ENCODE data around the gene MTA1. TPM values are rescaled to one million over a fixed set of nuclear protein-coding genes. Genes with fewer than 3 reads are reported as not detected.

MTA1 gene
- total RNA-seq, 3 donors from 2014 or later (not counting 1 experiment from before 2014, with no cell fraction given): 104 to 125 (median 112) TPM

DNA sequence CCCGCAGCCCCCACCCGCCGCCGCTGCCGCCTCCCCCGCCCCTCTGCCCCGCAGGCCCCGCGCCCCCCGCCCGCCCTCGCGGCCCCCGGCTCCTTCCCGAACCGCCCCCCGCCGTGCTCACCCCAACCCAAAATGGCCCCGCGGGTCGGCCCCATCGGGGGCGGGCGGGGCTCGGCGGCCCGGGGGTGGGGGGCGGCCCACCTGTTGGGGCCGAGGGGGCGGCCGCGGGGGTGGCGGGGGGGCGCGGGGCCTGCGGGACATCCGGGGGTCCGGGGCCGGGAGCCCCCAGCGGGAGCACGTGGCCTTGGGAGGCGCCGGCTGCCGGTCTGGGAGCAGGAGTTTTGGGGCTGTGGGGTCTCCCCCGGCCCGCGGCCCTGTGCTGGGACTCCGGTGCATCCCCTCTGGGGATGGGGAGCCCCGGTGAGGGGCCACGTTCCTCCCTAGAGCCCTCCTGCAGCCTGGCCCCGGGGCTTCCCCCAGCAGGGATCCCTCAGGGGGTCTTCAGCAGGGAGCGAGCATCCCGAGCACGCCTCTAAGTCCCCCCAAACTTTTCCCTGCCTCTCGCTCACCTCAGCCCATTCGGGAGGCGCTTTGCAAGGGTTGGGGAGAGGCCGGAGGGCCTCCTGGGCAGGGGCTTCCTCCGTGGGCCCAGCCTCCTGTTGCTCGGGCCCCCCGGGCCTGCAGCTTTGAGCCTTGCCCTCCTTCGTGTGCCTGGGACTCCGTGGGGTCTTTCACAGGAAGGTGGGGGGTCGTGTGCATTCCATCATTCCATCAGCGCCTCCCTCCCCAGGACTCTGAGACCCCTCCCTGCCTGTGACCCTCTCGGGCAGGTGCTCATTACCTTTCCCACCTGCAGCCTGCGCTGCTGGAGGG, 710 bp downstream of the MTA1 start:
- Mint-ChIP-seq H3K9me3 (no peaks in the 10 kb centered on the region), H3K27me3 (ENCODE audit: low read depth in 2 of 2) (no peaks in the 10 kb centered on the region), H3K36me3 (no peaks in the 10 kb centered on the region), H3K4me3 (peak overlapping the region; percentile 87), H3K27ac (peak overlapping the region; percentile 46 to 86), H3K4me1 (peaks cover 29 to 37% of the 10 kb centered on the region in 2 donors)
- DNase-seq (no peak), ATAC-seq (peak in 1 of 3 donors; percentile 7)
- Histone ChIP-seq H3K4me3 (ENCODE audit: low read length) (peak overlapping the region; percentile 63), H3K36me3 (ENCODE audit: control insufficient read depth, insufficient read depth, low read length) (no peaks in the 10 kb centered on the region), H3K27me3 (ENCODE audit: control insufficient read depth, insufficient read depth, low read length) (no peaks in the 10 kb centered on the region), H3K27ac (ENCODE audit: low read length) (no peak overlapping the region), H3K9me3 (ENCODE audit: control insufficient read depth, insufficient read depth, low read length) (no peaks in the 10 kb centered on the region), H3K4me1 (ENCODE audit: control insufficient read depth, insufficient read depth, low read length) (peaks cover 43% of the 10 kb centered on the region)
- WGBS (ENCODE audit: insufficient coverage): 3% methylated on average over 58 of the region's 67 CpGs
- intact Hi-C loops (cut with micrococcal nuclease): no loop called here
- TF ChIP-seq, protein P1, sequence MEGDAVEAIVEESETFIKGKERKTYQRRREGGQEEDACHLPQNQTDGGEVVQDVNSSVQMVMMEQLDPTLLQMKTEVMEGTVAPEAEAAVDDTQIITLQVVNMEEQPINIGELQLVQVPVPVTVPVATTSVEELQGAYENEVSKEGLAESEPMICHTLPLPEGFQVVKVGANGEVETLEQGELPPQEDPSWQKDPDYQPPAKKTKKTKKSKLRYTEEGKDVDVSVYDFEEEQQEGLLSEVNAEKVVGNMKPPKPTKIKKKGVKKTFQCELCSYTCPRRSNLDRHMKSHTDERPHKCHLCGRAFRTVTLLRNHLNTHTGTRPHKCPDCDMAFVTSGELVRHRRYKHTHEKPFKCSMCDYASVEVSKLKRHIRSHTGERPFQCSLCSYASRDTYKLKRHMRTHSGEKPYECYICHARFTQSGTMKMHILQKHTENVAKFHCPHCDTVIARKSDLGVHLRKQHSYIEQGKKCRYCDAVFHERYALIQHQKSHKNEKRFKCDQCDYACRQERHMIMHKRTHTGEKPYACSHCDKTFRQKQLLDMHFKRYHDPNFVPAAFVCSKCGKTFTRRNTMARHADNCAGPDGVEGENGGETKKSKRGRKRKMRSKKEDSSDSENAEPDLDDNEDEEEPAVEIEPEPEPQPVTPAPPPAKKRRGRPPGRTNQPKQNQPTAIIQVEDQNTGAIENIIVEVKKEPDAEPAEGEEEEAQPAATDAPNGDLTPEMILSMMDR (IDR thresholded peaks at IDR 0.05): no peak

DNA sequence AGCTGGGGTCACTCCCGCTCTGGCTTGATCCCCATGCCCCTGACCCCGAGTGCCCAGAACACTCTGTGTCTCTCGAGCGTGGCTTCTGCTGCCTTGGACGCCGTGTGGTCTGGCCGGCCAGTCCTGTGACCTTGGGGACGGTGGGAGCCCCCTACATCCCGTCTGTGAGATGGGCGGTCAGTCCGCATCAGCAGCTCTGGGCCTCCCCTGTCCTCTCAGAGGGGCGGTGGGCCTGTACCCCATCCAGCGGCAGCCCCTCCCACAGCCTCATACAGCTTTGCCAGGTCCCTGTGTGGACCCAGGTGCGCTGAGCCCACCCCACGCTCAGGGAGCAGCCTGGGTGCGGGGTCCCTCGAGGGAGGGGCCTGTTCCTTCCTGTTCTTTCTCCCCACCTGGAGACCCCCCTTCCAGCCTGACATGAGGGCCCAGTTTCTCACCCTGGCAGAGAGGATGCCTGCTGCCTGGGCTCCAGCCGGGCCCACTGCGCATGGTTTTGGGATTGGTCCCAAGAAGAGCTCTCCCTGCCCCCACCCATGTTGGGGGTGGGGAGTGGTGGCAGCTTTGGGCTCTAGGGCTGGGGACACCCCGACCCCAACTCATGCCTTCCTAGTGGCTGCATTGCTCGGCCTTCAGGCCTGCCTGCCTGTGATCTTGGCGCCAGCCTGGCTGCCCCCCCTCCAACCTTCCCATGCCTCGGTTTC, 1.5 kb downstream of the MTA1 start:
- WGBS (ENCODE audit: insufficient coverage): 56% methylated on average over 21 of the region's 23 CpGs
- Mint-ChIP-seq H3K27me3 (ENCODE audit: low read depth in 2 of 2) (no peaks in the 10 kb centered on the region), H3K4me1 (peaks cover 29 to 37% of the 10 kb centered on the region in 2 donors), H3K27ac (peak overlapping the region; percentile 46 to 86), H3K9me3 (no peaks in the 10 kb centered on the region), H3K4me3 (peak overlapping the region; percentile 87), H3K36me3 (no peaks in the 10 kb centered on the region)
- TF ChIP-seq, protein P1 (IDR thresholded peaks at IDR 0.05): no peak
- Histone ChIP-seq H3K27me3 (ENCODE audit: control insufficient read depth, insufficient read depth, low read length) (no peaks in the 10 kb centered on the region), H3K9me3 (ENCODE audit: control insufficient read depth, insufficient read depth, low read length) (no peaks in the 10 kb centered on the region), H3K4me1 (ENCODE audit: control insufficient read depth, insufficient read depth, low read length) (peaks cover 41% of the 10 kb centered on the region), H3K36me3 (ENCODE audit: control insufficient read depth, insufficient read depth, low read length) (no peaks in the 10 kb centered on the region), H3K27ac (ENCODE audit: low read length) (no peak overlapping the region), H3K4me3 (ENCODE audit: low read length) (peak overlapping the region; percentile 63)
- intact Hi-C loops (cut with micrococcal nuclease): no loop called here
- no peak for ATAC-seq
- DNase-seq: no peak

DNA sequence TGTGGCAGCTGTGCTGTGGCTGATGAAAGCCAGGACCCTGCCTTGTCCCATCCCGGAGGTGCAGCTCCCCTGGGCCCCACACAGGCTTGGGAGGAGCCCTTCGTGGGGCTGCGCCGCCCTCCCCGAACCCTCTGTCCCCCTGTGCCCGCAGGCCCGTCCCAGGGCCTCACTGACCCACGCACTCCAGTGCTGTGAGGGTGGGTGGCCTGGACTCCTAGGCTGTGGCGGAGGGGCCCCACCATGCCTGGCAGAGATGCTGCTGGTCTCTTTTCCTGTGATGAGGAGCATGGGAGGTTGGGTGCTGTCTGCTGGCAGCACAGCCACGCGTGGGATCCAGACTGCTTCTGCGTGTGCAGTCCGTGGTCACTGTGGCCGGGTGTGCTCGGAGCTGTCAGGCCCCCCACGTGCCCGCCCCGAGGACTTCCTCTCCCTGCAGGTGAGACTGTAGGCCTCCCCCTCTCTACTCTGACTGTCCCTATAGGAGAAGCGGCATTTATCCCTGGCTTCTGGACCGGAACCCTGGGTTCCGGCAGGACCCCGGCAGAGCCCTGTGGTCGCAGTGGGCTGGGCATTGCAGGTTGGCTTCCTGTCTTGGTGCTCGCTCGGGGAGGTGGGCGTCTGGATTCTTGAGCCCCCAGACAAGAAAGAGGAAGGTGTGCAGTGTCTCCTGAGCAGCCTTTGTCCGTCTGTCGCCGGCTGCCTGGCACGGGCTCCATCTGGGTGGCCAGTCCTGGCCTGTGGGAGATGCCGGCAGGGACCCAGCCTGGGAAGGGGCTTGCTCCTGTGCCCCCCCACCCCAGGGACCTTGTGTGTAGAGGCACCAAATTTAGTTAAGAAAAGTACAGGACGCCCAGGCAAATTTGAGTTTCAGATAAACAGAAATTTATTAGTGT, 2.3 kb downstream of the MTA1 start:
- no peaks in the 10 kb centered on the region for H3K9me3 Mint-ChIP-seq
- H3K4me3 Mint-ChIP-seq: peak overlapping the region; percentile 87
- H3K4me1 ChIP-seq (ENCODE audit: control insufficient read depth, insufficient read depth, low read length): peaks cover 41% of the 10 kb centered on the region
- peaks cover 34 to 44% of the 10 kb centered on the region in 2 donors for H3K4me1 Mint-ChIP-seq
- no peak overlapping the region for H3K4me3 ChIP-seq (ENCODE audit: low read length)
- no peaks in the 10 kb centered on the region for H3K27me3 ChIP-seq (ENCODE audit: control insufficient read depth, insufficient read depth, low read length)
- WGBS (ENCODE audit: insufficient coverage): 35% methylated on average over 32 of the region's 32 CpGs
- H3K27me3 Mint-ChIP-seq (ENCODE audit: low read depth in 2 of 2): no peaks in the 10 kb centered on the region
- peak in 2 of 3 donors; percentile 10 to 31 for ATAC-seq
- intact Hi-C loops (cut with micrococcal nuclease): no loop called here
- H3K27ac Mint-ChIP-seq: peak overlapping the region; percentile 68 to 86
- no peak overlapping the region for H3K27ac ChIP-seq (ENCODE audit: low read length)
- no peak for DNase-seq
- H3K36me3 ChIP-seq (ENCODE audit: control insufficient read depth, insufficient read depth, low read length): no peaks in the 10 kb centered on the region
- H3K9me3 ChIP-seq (ENCODE audit: control insufficient read depth, insufficient read depth, low read length): no peaks in the 10 kb centered on the region
- no peaks in the 10 kb centered on the region for H3K36me3 Mint-ChIP-seq
- TF ChIP-seq, protein P1 (IDR thresholded peaks at IDR 0.05): no peak

All from natural killer cell (primary cell).